ENCODE measurements around the gene SPOCD1. TPM values are rescaled to one million over a fixed set of nuclear protein-coding genes. Genes with fewer than 3 reads are reported as not detected.

Gene SPOCD1
- total RNA-seq, 2 donors from 2014 or later, result 2.0 to 3.1 TPM

DNA sequence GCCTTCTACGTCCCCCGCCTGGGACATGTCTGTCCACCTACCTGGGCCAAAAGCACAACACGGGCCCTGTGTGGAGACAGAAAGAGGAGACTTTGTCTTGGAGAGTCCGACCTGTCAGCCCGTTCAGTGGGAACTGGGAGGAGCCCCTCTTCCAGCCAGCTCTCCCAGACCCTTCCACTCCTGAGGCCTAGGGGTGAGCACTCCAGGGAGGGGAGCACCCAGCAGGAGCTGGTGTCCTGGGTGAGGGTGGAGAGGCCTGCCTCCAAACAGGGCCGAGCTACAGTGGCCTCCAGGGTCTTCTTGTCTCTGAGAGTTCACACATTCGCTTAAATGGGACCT lies 546 bp downstream of the SPOCD1 start:
- peaks cover 2% of the 10 kb centered on the region for H3K4me1 Mint-ChIP-seq
- Histone ChIP-seq H3K9me3 (ENCODE audit: control insufficient read depth, low read length) (no peaks in the 10 kb centered on the region), H3K4me3 (ENCODE audit: low read length) (peak overlapping the region; percentile 67), H3K27me3 (ENCODE audit: control insufficient read depth, insufficient read depth, low read length, poor library complexity, severe bottlenecking) (no peaks in the 10 kb centered on the region), H3K36me3 (ENCODE audit: control insufficient read depth, insufficient read depth, low read length) (no peaks in the 10 kb centered on the region), H3K27ac (ENCODE audit: low read depth, low read length) (no peak overlapping the region), H3K4me1 (ENCODE audit: control insufficient read depth, insufficient read depth, low read length) (no peaks in the 10 kb centered on the region), H3K9ac (ENCODE audit: extremely low read depth, low read length, poor library complexity, severe bottlenecking) (no peak overlapping the region)
- H3K27ac Mint-ChIP-seq, result no peak overlapping the region
- peak overlapping the region; percentile 64 for H3K4me3 Mint-ChIP-seq
- TF ChIP-seq CTCF (conservative IDR thresholded peaks at IDR 0.05), result no peak
- no peaks in the 10 kb centered on the region for H3K36me3 Mint-ChIP-seq (ENCODE audit: low read depth)
- H3K9me3 Mint-ChIP-seq, result peaks cover 2% of the 10 kb centered on the region
- 90 to 94% methylated on average over 3 to 7 of the region's 7 CpGs for WGBS, 2 experiments (ENCODE audit: insufficient coverage in 1 of 2, insufficient read length in 1 of 2)
- no peaks in the 10 kb centered on the region for H3K27me3 Mint-ChIP-seq (ENCODE audit: insufficient read depth)
- peak; percentile 47 for DNase-seq

DNA sequence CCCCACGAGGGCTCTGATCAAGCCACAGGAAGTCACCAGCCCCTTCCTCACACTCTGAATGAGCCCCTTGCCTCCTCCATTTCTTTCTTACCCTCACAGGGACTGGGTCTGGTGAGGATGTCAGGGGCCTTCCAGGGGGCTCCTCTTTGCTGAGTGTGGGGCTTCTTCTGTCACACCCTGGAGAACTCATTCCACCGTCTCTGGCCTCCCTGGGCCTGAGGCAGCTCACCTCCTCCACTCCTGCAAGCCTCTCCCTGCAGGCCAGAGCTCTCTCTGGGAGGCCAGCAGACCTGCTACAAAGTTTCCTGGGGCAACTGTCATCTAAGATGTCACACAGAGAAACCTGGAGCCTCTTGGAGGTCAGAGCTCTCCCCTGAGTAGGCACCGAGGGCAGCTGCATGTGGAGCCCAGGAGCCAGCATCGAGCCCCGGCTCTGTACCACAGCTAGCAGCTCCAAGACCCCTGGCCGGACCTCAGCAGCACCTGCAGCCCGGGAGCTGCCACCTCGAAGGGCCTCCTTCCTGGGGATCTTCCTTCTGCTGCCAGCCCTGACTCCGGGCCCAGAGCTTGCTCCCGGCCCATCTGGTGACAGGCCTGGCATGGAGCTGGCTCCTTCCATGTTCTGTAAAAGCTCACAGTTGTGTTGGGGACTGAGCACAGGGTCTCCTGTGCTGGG lies 1.1 kb downstream of the SPOCD1 start:
- H3K4me1 Mint-ChIP-seq, result peaks cover 2% of the 10 kb centered on the region
- no peak for TF ChIP-seq CTCF (conservative IDR thresholded peaks at IDR 0.05)
- peaks cover under 1% of the 10 kb centered on the region for H3K27me3 Mint-ChIP-seq (ENCODE audit: insufficient read depth)
- H3K36me3 Mint-ChIP-seq (ENCODE audit: low read depth), result no peaks in the 10 kb centered on the region
- Histone ChIP-seq H3K9ac (ENCODE audit: extremely low read depth, low read length, poor library complexity, severe bottlenecking) (no peak overlapping the region), H3K9me3 (ENCODE audit: control insufficient read depth, low read length) (no peaks in the 10 kb centered on the region), H3K36me3 (ENCODE audit: control insufficient read depth, insufficient read depth, low read length) (no peaks in the 10 kb centered on the region), H3K27me3 (ENCODE audit: control insufficient read depth, insufficient read depth, low read length, poor library complexity, severe bottlenecking) (no peaks in the 10 kb centered on the region), H3K4me1 (ENCODE audit: control insufficient read depth, insufficient read depth, low read length) (no peaks in the 10 kb centered on the region), H3K4me3 (ENCODE audit: low read length) (no peak overlapping the region), H3K27ac (ENCODE audit: low read depth, low read length) (no peak overlapping the region)
- peaks cover 2% of the 10 kb centered on the region for H3K9me3 Mint-ChIP-seq
- no peak overlapping the region for H3K4me3 Mint-ChIP-seq
- no peak overlapping the region for H3K27ac Mint-ChIP-seq
- WGBS, 2 experiments (ENCODE audit: insufficient coverage in 1 of 2, insufficient read length in 1 of 2), result 85 to 93% methylated on average over 7 to 10 of the region's 10 CpGs
- DNase-seq, result peak; percentile 51

- no peak overlapping the region for H3K27ac Mint-ChIP-seq
- DNase-seq, result no peak
- TF ChIP-seq CTCF (conservative IDR thresholded peaks at IDR 0.05), result no peak
- H3K9me3 Mint-ChIP-seq, result peaks cover 2% of the 10 kb centered on the region
- Histone ChIP-seq H3K27me3 (ENCODE audit: control insufficient read depth, insufficient read depth, low read length, poor library complexity, severe bottlenecking) (no peaks in the 10 kb centered on the region), H3K9me3 (ENCODE audit: control insufficient read depth, low read length) (no peaks in the 10 kb centered on the region), H3K27ac (ENCODE audit: low read depth, low read length) (no peak overlapping the region), H3K36me3 (ENCODE audit: control insufficient read depth, insufficient read depth, low read length) (no peaks in the 10 kb centered on the region), H3K9ac (ENCODE audit: extremely low read depth, low read length, poor library complexity, severe bottlenecking) (no peak overlapping the region), H3K4me3 (ENCODE audit: low read length) (no peak overlapping the region), H3K4me1 (ENCODE audit: control insufficient read depth, insufficient read depth, low read length) (no peaks in the 10 kb centered on the region)
- no peaks in the 10 kb centered on the region for H3K36me3 Mint-ChIP-seq (ENCODE audit: low read depth)
- no peak overlapping the region for H3K4me3 Mint-ChIP-seq
- peaks cover 2% of the 10 kb centered on the region for H3K4me1 Mint-ChIP-seq
- WGBS, 2 experiments (ENCODE audit: insufficient coverage in 1 of 2, insufficient read length in 1 of 2), result 91 to 100% methylated on average over 4 to 11 of the region's 11 CpGs
- peaks cover 2% of the 10 kb centered on the region for H3K27me3 Mint-ChIP-seq (ENCODE audit: insufficient read depth)
These were observed 1.7 kb downstream of the SPOCD1 start for GRCh38 chr1:31814041-31814511.
